ENCODE measurements around the gene RBM4B. TPM values are rescaled to one million over a fixed set of nuclear protein-coding genes. Genes with fewer than 3 reads are reported as not detected.
A peak's percentile ranks its signal among the peaks of the same experiment; 100 is the strongest.

Gene RBM4B
- total and polyA plus RNA-seq, 2 of the 13 experiments (the other 11 are each of a cell fraction or from before 2014, with no cell fraction given): 25.8 to 32.4 TPM

DNA sequence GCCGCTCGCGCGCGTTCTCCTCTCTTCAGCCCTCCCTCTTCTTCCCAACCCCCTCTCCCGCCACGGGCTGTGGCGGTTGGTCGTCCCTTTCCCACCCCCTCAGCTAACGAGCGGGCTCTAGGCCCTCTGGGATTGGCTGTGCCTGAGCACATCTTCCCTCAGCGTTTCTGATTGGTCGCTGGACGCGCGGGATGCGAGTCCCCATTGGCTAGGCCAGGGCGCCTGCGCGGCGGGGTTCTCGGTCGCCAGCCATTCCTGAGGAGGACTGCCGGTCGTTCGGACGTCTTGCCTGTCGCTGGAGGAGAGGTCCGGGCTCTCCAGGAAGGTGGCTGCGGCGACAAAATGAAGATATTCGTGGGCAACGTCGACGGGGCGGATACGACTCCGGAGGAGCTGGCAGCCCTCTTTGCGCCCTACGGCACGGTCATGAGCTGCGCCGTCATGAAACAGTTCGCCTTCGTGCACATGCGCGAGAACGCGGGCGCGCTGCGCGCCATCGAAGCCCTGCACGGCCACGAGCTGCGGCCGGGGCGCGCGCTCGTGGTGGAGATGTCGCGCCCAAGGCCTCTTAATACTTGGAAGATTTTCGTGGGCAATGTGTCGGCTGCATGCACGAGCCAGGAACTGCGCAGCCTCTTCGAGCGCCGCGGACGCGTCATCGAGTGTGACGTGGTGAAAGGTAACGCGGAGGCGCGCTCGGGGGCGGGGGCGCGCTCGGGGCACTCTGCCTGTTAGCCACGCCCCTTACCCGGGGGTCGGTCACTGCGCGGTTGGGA, 61.1 kb downstream of the RBM4B start, which contains the start of gene RBM14 (continued):
- TF ChIP-seq ZC3H4 (CRISPR knock-in tag; IDR thresholded peaks at IDR 0.05; ENCODE audit: borderline replicate concordance) (no peak; the same call in 1 of the 2 replicates), HDAC1 (CRISPR knock-in tag; IDR thresholded peaks at IDR 0.05) (peak; percentile 77), ZBTB7B (CRISPR knock-in tag; IDR thresholded peaks at IDR 0.05) (no peak; the same call in 1 of the 2 replicates), ZNF552 (CRISPR knock-in tag; IDR thresholded peaks at IDR 0.05; ENCODE audit: borderline replicate concordance) (peak; percentile 84; the same call in 1 of the 2 replicates), ZSCAN31 (CRISPR knock-in tag; IDR thresholded peaks at IDR 0.05; ENCODE audit: low read depth) (no peak), ZNF569 (CRISPR knock-in tag; IDR thresholded peaks at IDR 0.05; ENCODE audit: borderline replicate concordance) (0 out of 2 replicates have a peak, but pooled peaks have one; percentile 34), SRSF1 (optimal IDR thresholded peaks at IDR 0.05; ENCODE audit: low read depth, low read length) (peak; percentile 99), RFX5 (IDR thresholded peaks at IDR 0.05; ENCODE audit: low read depth, low read length) (peak; percentile 67; the same call in 1 of the 2 replicates), SOX6 (IDR thresholded peaks at IDR 0.05) (no peak), SOX6 (CRISPR knock-in tag; IDR thresholded peaks at IDR 0.05) (peak; percentile 24; the same call in 1 of the 2 replicates), ZNF180 (CRISPR knock-in tag; IDR thresholded peaks at IDR 0.05; ENCODE audit: borderline replicate concordance, low read depth) (no peak), POLR2G (IDR thresholded peaks at IDR 0.05; ENCODE audit: low read depth, low read length) (peak; percentile 99), ZKSCAN8 (CRISPR knock-in tag; IDR thresholded peaks at IDR 0.05; ENCODE audit: borderline replicate concordance) (peak; percentile 10; the same call in 1 of the 2 replicates), KLF6 (CRISPR knock-in tag; IDR thresholded peaks at IDR 0.05) (peak; percentile 80; the same call in 1 of the 2 replicates), ZKSCAN1 (IDR thresholded peaks at IDR 0.05; ENCODE audit: low read length) (no peak; the same call in 1 of the 2 replicates)
- TF ChIP-seq, protein P1, sequence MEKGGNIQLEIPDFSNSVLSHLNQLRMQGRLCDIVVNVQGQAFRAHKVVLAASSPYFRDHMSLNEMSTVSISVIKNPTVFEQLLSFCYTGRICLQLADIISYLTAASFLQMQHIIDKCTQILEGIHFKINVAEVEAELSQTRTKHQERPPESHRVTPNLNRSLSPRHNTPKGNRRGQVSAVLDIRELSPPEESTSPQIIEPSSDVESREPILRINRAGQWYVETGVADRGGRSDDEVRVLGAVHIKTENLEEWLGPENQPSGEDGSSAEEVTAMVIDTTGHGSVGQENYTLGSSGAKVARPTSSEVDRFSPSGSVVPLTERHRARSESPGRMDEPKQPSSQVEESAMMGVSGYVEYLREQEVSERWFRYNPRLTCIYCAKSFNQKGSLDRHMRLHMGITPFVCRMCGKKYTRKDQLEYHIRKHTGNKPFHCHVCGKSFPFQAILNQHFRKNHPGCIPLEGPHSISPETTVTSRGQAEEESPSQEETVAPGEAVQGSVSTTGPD (CRISPR knock-in tag; IDR thresholded peaks at IDR 0.05): no peak
- TF ChIP-seq, protein P2, sequence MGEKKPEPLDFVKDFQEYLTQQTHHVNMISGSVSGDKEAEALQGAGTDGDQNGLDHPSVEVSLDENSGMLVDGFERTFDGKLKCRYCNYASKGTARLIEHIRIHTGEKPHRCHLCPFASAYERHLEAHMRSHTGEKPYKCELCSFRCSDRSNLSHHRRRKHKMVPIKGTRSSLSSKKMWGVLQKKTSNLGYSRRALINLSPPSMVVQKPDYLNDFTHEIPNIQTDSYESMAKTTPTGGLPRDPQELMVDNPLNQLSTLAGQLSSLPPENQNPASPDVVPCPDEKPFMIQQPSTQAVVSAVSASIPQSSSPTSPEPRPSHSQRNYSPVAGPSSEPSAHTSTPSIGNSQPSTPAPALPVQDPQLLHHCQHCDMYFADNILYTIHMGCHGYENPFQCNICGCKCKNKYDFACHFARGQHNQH (CRISPR knock-in tag; IDR thresholded peaks at IDR 0.05): peak; percentile 39; the same call in 1 of the 2 replicates
- TF ChIP-seq, protein P3, sequence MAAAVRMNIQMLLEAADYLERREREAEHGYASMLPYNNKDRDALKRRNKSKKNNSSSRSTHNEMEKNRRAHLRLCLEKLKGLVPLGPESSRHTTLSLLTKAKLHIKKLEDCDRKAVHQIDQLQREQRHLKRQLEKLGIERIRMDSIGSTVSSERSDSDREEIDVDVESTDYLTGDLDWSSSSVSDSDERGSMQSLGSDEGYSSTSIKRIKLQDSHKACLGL (CRISPR knock-in tag; IDR thresholded peaks at IDR 0.05): peak; percentile 71; the same call in 1 of the 2 replicates
- TF ChIP-seq, protein P4, sequence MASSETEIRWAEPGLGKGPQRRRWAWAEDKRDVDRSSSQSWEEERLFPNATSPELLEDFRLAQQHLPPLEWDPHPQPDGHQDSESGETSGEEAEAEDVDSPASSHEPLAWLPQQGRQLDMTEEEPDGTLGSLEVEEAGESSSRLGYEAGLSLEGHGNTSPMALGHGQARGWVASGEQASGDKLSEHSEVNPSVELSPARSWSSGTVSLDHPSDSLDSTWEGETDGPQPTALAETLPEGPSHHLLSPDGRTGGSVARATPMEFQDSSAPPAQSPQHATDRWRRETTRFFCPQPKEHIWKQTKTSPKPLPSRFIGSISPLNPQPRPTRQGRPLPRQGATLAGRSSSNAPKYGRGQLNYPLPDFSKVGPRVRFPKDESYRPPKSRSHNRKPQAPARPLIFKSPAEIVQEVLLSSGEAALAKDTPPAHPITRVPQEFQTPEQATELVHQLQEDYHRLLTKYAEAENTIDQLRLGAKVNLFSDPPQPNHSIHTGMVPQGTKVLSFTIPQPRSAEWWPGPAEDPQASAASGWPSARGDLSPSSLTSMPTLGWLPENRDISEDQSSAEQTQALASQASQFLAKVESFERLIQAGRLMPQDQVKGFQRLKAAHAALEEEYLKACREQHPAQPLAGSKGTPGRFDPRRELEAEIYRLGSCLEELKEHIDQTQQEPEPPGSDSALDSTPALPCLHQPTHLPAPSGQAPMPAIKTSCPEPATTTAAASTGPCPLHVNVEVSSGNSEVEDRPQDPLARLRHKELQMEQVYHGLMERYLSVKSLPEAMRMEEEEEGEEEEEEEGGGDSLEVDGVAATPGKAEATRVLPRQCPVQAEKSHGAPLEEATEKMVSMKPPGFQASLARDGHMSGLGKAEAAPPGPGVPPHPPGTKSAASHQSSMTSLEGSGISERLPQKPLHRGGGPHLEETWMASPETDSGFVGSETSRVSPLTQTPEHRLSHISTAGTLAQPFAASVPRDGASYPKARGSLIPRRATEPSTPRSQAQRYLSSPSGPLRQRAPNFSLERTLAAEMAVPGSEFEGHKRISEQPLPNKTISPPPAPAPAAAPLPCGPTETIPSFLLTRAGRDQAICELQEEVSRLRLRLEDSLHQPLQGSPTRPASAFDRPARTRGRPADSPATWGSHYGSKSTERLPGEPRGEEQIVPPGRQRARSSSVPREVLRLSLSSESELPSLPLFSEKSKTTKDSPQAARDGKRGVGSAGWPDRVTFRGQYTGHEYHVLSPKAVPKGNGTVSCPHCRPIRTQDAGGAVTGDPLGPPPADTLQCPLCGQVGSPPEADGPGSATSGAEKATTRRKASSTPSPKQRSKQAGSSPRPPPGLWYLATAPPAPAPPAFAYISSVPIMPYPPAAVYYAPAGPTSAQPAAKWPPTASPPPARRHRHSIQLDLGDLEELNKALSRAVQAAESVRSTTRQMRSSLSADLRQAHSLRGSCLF (CRISPR knock-in tag; IDR thresholded peaks at IDR 0.05; ENCODE audit: borderline replicate concordance): no peak; the same call in 1 of the 2 replicates
- TF ChIP-seq, protein P5, sequence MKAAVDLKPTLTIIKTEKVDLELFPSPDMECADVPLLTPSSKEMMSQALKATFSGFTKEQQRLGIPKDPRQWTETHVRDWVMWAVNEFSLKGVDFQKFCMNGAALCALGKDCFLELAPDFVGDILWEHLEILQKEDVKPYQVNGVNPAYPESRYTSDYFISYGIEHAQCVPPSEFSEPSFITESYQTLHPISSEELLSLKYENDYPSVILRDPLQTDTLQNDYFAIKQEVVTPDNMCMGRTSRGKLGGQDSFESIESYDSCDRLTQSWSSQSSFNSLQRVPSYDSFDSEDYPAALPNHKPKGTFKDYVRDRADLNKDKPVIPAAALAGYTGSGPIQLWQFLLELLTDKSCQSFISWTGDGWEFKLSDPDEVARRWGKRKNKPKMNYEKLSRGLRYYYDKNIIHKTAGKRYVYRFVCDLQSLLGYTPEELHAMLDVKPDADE (CRISPR knock-in tag; IDR thresholded peaks at IDR 0.05): peak; percentile 83; the same call in 1 of the 2 replicates

Data from HepG2 (cell line).